ENCODE results near the gene NAV3.

NAV3 gene

GRCh38 chr12:77847060-77847541 is 16.4 kb downstream of the NAV3 start:
- no peak for DNase-seq (ENCODE audit: low spot score)

GRCh38 chr12:77847680-77848431 is 17.2 kb downstream of the NAV3 start:
- DNase-seq (ENCODE audit: low spot score): no peak

GRCh38 chr12:77850129-77850528 is 19.4 kb downstream of the NAV3 start:
- DNase-seq (ENCODE audit: low spot score): no peak

GRCh38 chr12:77850698-77851097 is 20.0 kb downstream of the NAV3 start:
- no peak for DNase-seq (ENCODE audit: low spot score)

- no peak for DNase-seq (ENCODE audit: low spot score)
Observed at GRCh38 chr12:77855548-77855947, 24.9 kb downstream of the NAV3 start.

GRCh38 chr12:77861317-77861716 is 30.6 kb downstream of the NAV3 start:
- no peak for DNase-seq (ENCODE audit: low spot score)

- DNase-seq (ENCODE audit: low spot score): no peak
Observed at GRCh38 chr12:77865178-77865577, 34.5 kb downstream of the NAV3 start.

GRCh38 chr12:77878901-77879300 is 48.2 kb downstream of the NAV3 start:
- DNase-seq (ENCODE audit: low spot score): no peak

- DNase-seq (ENCODE audit: low spot score): no peak
Observed at GRCh38 chr12:77882709-77883108, 52.0 kb downstream of the NAV3 start.

- DNase-seq (ENCODE audit: low spot score): no peak
Observed at GRCh38 chr12:77888611-77889010, 57.9 kb downstream of the NAV3 start.

- no peak for DNase-seq (ENCODE audit: low spot score)
Observed at GRCh38 chr12:77891518-77892147, 60.9 kb downstream of the NAV3 start.

- DNase-seq (ENCODE audit: low spot score): no peak
Observed at GRCh38 chr12:77893918-77894317, 63.2 kb downstream of the NAV3 start.

- DNase-seq (ENCODE audit: low spot score): no peak
Observed at GRCh38 chr12:77894556-77894955, 63.9 kb downstream of the NAV3 start.

- no peak for DNase-seq (ENCODE audit: low spot score)
Observed at GRCh38 chr12:77895699-77896098, 65.0 kb downstream of the NAV3 start.

- no peak for DNase-seq (ENCODE audit: low spot score)
Observed at GRCh38 chr12:77907936-77908335, 77.2 kb downstream of the NAV3 start.

GRCh38 chr12:77914081-77914488 is 83.4 kb downstream of the NAV3 start:
- DNase-seq (ENCODE audit: low spot score): no peak

GRCh38 chr12:77915071-77915600 is 84.4 kb downstream of the NAV3 start:
- no peak for DNase-seq (ENCODE audit: low spot score)

- DNase-seq (ENCODE audit: low spot score): no peak
Observed at GRCh38 chr12:77916276-77916675, 85.6 kb downstream of the NAV3 start.

- DNase-seq (ENCODE audit: low spot score): no peak
Observed at GRCh38 chr12:77918046-77918445, 87.4 kb downstream of the NAV3 start.

GRCh38 chr12:77919450-77919849 is 88.8 kb downstream of the NAV3 start:
- no peak for DNase-seq (ENCODE audit: low spot score)

GRCh38 chr12:77923882-77924281 is 93.2 kb downstream of the NAV3 start:
- DNase-seq (ENCODE audit: low spot score): no peak

GRCh38 chr12:77924703-77925102 is 94.0 kb downstream of the NAV3 start:
- no peak for DNase-seq (ENCODE audit: low spot score)

- DNase-seq (ENCODE audit: low spot score): peak; percentile 80
Observed at GRCh38 chr12:77925536-77926108, 94.9 kb downstream of the NAV3 start.

Data from D341Med (cell line).